ENCODE results near the gene SLC35E2B.

Gene SLC35E2B

GRCh38 chr1:1609822-1610485, 82.6 kb downstream of the SLC35E2B start:
- DNase-seq (ENCODE audit: low spot score): no peak

Data from iPS-NIHi11 (cell line).